GM23338 (cell line): Measurements from ENCODE around the gene AFAP1L2.

Experiments used
- EZH2 ChIP-seq: fragments of 200-600 bp; sonication (generic); IDR thresholded peaks from one replicate; pipeline ENCODE4 v1.8.0; 2017; ENCODE audit warnings: antibody characterized with exemption, mild to moderate bottlenecking, low read depth; ENCODE audit not compliant: unreplicated experiment
- EZH2phosphoT487 ChIP-seq: fragments of 200-600 bp; sonication (generic); IDR thresholded peaks from one replicate; pipeline ENCODE4 v1.8.1; 2018; ENCODE audit warnings: antibody characterized with exemption; ENCODE audit not compliant: unreplicated experiment
- POLR2AphosphoS5 ChIP-seq: IDR thresholded peaks from 2 replicates; pipeline ENCODE4 v1.6.1; 2016; ENCODE audit warnings: antibody characterized with exemption, low read depth
- REST ChIP-seq: IDR thresholded peaks from one replicate; pipeline ENCODE4 v1.6.1; 2018; ENCODE audit warnings: antibody characterized with exemption; ENCODE audit not compliant: unreplicated experiment
- TF ChIP-seq, protein P1 (sequence below), 2 experiments: fragments of 200-600 bp in 1 of 2; sonication (generic) in 1 of 2; conservative IDR thresholded peaks; 2 replicates each; pipeline versions ENCODE4 v1.5.1 to v1.6.1; 2016 to 2017; ENCODE audit warnings: antibody characterized with exemption in 2 of 2, low read depth in 2 of 2, mild to moderate bottlenecking in 2 of 2, moderate library complexity in 1 of 2

DNA sequence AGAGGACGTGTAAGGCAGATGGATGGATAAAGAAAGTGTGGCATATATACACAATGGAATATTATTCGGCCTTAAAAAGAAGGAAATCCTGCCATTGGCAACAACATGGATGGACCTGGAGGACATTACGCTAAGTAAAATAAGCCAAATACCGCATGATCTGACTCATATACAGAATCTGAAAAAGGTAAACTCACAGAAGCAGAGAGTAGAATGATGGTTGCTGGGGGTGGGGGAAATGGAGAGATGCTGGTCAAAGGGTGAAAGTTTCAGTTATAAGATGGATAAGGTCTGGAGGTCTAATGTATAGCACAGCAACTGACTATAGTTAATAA is 36.3 kb downstream of the AFAP1L2 start:
- TF ChIP-seq POLR2AphosphoS5: no peak
- TF ChIP-seq, protein P1, sequence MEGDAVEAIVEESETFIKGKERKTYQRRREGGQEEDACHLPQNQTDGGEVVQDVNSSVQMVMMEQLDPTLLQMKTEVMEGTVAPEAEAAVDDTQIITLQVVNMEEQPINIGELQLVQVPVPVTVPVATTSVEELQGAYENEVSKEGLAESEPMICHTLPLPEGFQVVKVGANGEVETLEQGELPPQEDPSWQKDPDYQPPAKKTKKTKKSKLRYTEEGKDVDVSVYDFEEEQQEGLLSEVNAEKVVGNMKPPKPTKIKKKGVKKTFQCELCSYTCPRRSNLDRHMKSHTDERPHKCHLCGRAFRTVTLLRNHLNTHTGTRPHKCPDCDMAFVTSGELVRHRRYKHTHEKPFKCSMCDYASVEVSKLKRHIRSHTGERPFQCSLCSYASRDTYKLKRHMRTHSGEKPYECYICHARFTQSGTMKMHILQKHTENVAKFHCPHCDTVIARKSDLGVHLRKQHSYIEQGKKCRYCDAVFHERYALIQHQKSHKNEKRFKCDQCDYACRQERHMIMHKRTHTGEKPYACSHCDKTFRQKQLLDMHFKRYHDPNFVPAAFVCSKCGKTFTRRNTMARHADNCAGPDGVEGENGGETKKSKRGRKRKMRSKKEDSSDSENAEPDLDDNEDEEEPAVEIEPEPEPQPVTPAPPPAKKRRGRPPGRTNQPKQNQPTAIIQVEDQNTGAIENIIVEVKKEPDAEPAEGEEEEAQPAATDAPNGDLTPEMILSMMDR (conservative IDR thresholded peaks at IDR 0.05; ENCODE audit: low read depth in 2 of 2): no peak
- TF ChIP-seq EZH2: no peak
- TF ChIP-seq EZH2phosphoT487: no peak
- no peak for TF ChIP-seq REST
